Peyer's patch (tissue), 4 donors: ENCODE data around the gene PIK3C3.

Experiments used
- CTCF ChIP-seq, 6 experiments: fragments of 450-650 bp in 4 of 6; fragments of 200-600 bp in 2 of 6; sonication (generic) in 1 of 6; IDR thresholded peaks; one replicate each; pipeline ENCODE4 v1.5.1; 2017 to 2019; ENCODE audit warnings: antibody characterized with exemption in 6 of 6, mild to moderate bottlenecking in 3 of 6, moderate library complexity in 1 of 6
- POLR2A ChIP-seq, 2 donors: fragments of 450-650 bp; IDR thresholded peaks; one replicate each; pipeline ENCODE4 v1.5.1; 2017; ENCODE audit warnings: antibody characterized with exemption in 2 of 2, mild to moderate bottlenecking in 2 of 2, moderate library complexity in 2 of 2

DNA sequence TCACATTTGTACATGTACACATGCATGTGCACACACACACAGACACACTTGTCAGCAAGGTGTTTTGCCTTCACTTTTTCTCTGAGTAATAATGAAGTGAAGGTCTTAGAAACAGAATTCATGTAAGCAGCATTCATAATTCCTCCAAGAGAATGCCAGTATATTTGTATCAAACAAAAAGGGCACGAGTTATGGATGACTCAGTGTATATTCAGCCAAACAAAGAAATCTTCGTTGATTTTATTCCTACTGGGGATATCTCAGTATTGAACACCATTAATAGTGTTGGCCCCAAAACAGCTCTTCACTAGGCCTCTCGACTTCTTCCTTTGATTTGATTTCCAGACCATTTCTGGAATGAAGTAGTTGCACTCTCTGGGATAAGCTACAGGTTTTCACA is 125.3 kb downstream of the PIK3C3 start:
- no peak for TF ChIP-seq CTCF (IDR thresholded peaks at IDR 0.05)
- TF ChIP-seq POLR2A (IDR thresholded peaks at IDR 0.05): no peak
